H1 (cell line): Measurements from ENCODE around the gene FOXP4. TPM values are rescaled to one million over a fixed set of nuclear protein-coding genes. Genes with fewer than 3 reads are reported as not detected.
A peak's percentile ranks its signal among the peaks of the same experiment; 100 is the strongest.

ENCODE experiments used
- CTCF ChIA-PET: fragments of 300-600 bp; sonication (Branson Sonifier 250); formaldehyde crosslinking; loops from one replicate; lab custom pipeline; 2021; ENCODE audit not compliant: partially characterized antibody; lab: Charles Lee
- POLR2A ChIA-PET: fragments of 300-600 bp; sonication (Branson Sonifier 250); formaldehyde crosslinking; loops from one replicate; lab custom pipeline; 2021; ENCODE audit warnings: inconsistent platforms; ENCODE audit not compliant: partially characterized antibody; lab: Charles Lee
- DNase-seq, 2 experiments: peaks; one replicate each; pipeline versions ENCODE4 v3.0.0 to v3.0.0-alpha.2; 2010 to 2022; ENCODE audit warnings: low spot score in 2 of 2, low read depth in 1 of 2, mixed read lengths in 1 of 2
- FAIRE-seq: peaks from 2 replicates; lab custom pipeline; 2011; peaks lifted over from hg19 to GRCh38; lab: Jason Lieb, UNC
- H2AFZ ChIP-seq: 2 replicates; pipeline ENCODE4 v1.8.1; 2012; ENCODE audit warnings: low read length, inconsistent platforms
- H2AK5ac ChIP-seq: 2 replicates; pipeline ENCODE4 v1.6.1; 2013; ENCODE audit warnings: low read depth, low read length
- H2BK120ac ChIP-seq: replicated peaks from 2 replicates; pipeline ENCODE3; 2013; ENCODE audit warnings: low read depth, low read length, inconsistent platforms
- H2BK12ac ChIP-seq: 2 replicates; pipeline ENCODE4 v1.6.1; 2013; ENCODE audit warnings: low read depth, low read length
- H2BK15ac ChIP-seq: 2 replicates; pipeline ENCODE4 v1.6.1; 2013; ENCODE audit warnings: low read length
- H2BK20ac ChIP-seq: 2 replicates; pipeline ENCODE4 v1.6.1; 2013; ENCODE audit warnings: low read length
- H2BK5ac ChIP-seq: 2 replicates; pipeline ENCODE4 v1.6.1; 2013; ENCODE audit warnings: low read depth, low read length
- H3K14ac ChIP-seq: 2 replicates; pipeline ENCODE4 v1.6.1; 2013; ENCODE audit warnings: inconsistent platforms; ENCODE audit not compliant: insufficient read length
- H3K18ac ChIP-seq: 2 replicates; pipeline ENCODE4 v1.6.1; 2013; ENCODE audit warnings: low read length; ENCODE audit errors: extremely low read depth
- H3K23ac ChIP-seq: 2 replicates; pipeline ENCODE4 v1.6.1; 2013; ENCODE audit warnings: inconsistent platforms; ENCODE audit not compliant: insufficient read length
- H3K23me2 ChIP-seq: 2 replicates; pipeline ENCODE4 v1.6.1; 2013; ENCODE audit warnings: low read depth, low read length
- H3K27ac ChIP-seq: 2 replicates; pipeline ENCODE4 v1.6.1; 2011; ENCODE audit warnings: low read depth, low read length, inconsistent platforms
- H3K27me3 ChIP-seq, 4 experiments: replicated peaks in 1 of 4; 1 replicate in 1 of 4; 2 replicates in 3 of 4; pipeline versions ENCODE4 v1.6.1 to v1.8.1; 2011 to 2013; ENCODE audit warnings: low read length in 3 of 4, mild to moderate bottlenecking in 3 of 4, inconsistent platforms in 2 of 4, mixed read lengths in 2 of 4, moderate library complexity in 1 of 4; ENCODE audit not compliant: control insufficient read depth in 3 of 4, insufficient read depth in 3 of 4; ENCODE audit errors: extremely low read depth in 1 of 4
- H3K36me3 ChIP-seq, 4 experiments: 2 replicates each; pipeline versions ENCODE4 v1.6.1 to v1.8.1; 2011 to 2013; ENCODE audit warnings: mild to moderate bottlenecking in 4 of 4, low read length in 3 of 4, moderate library complexity in 2 of 4, control low read depth in 1 of 4, inconsistent platforms in 1 of 4; ENCODE audit not compliant: insufficient read depth in 4 of 4, control insufficient read depth in 2 of 4
- H3K4ac ChIP-seq: replicated peaks from 2 replicates; pipeline ENCODE3; 2013; ENCODE audit warnings: low read length, low read depth, mixed read lengths, inconsistent platforms; ENCODE audit not compliant: insufficient read length
- H3K4me1 ChIP-seq, 4 experiments: replicated peaks in 1 of 4; 1 replicate in 1 of 4; 2 replicates in 3 of 4; pipeline versions ENCODE4 v1.6.1 to v1.8.1; 2011 to 2013; ENCODE audit warnings: low read length in 3 of 4, inconsistent platforms in 2 of 4, mixed read lengths in 1 of 4; ENCODE audit not compliant: insufficient read depth in 4 of 4, control insufficient read depth in 3 of 4
- H3K4me2 ChIP-seq, 2 experiments: 2 replicates each; pipeline versions ENCODE4 v1.6.1 to v1.8.1; 2011 to 2013; ENCODE audit warnings: low read depth in 2 of 2, low read length in 2 of 2, control low read depth in 1 of 2, inconsistent platforms in 1 of 2, mild to moderate bottlenecking in 1 of 2; ENCODE audit not compliant: insufficient read depth in 1 of 2
- H3K4me3 ChIP-seq, 4 experiments: fragments of 200-600, 300-600 bp in 1 of 4; sonication (generic), shearing (Covaris generic), sonication (Bioruptor Twin) in 1 of 4; 2 replicates each; pipeline versions ENCODE4 v1.5.1 to v1.8.1; 2011 to 2016; ENCODE audit warnings: low read length in 4 of 4, low read depth in 3 of 4, control low read depth in 2 of 4, inconsistent platforms in 2 of 4, mild to moderate bottlenecking in 2 of 4, mixed read lengths in 1 of 4, moderate library complexity in 1 of 4; ENCODE audit not compliant: insufficient read depth in 2 of 4; ENCODE audit errors: extremely low read depth in 1 of 4
- H3K56ac ChIP-seq: replicated peaks from 2 replicates; pipeline ENCODE3; 2013; ENCODE audit warnings: low read depth, mild to moderate bottlenecking, mixed read lengths, low read length, inconsistent platforms; ENCODE audit not compliant: insufficient read length
- H3K79me1 ChIP-seq: 2 replicates; pipeline ENCODE4 v1.6.1; 2013; ENCODE audit warnings: low read depth, low read length, control low read depth
- H3K79me2 ChIP-seq, 2 experiments: 2 replicates each; pipeline versions ENCODE4 v1.6.1 to v1.8.1; 2012 to 2013; ENCODE audit warnings: low read length in 2 of 2, mild to moderate bottlenecking in 2 of 2, inconsistent platforms in 1 of 2; ENCODE audit not compliant: insufficient read depth in 2 of 2, control insufficient read depth in 1 of 2
- H3K9ac ChIP-seq, 4 experiments: replicated peaks in 1 of 4; 1 replicate in 1 of 4; 2 replicates in 3 of 4; pipeline versions ENCODE4 v1.6.1 to v1.8.1; 2011 to 2013; ENCODE audit warnings: low read depth in 3 of 4, low read length in 3 of 4, control low read depth in 2 of 4, mild to moderate bottlenecking in 2 of 4, moderate library complexity in 2 of 4, inconsistent platforms in 1 of 4; ENCODE audit errors: extremely low read depth in 1 of 4
- H3K9me3 ChIP-seq, 2 experiments: 2 replicates each; pipeline versions ENCODE4 v1.6.1 to v1.8.1; 2012 to 2013; ENCODE audit warnings: mild to moderate bottlenecking in 2 of 2, moderate library complexity in 2 of 2, control low read depth in 1 of 2, inconsistent platforms in 1 of 2, low read depth in 1 of 2, low read length in 1 of 2, mixed read lengths in 1 of 2; ENCODE audit not compliant: insufficient read depth in 2 of 2
- H4K20me1 ChIP-seq, 2 experiments: replicated peaks in 1 of 2; 2 replicates each; pipeline versions ENCODE3 to v1.8.1; 2011 to 2013; ENCODE audit warnings: inconsistent platforms in 2 of 2, low read length in 2 of 2, mild to moderate bottlenecking in 1 of 2; ENCODE audit not compliant: insufficient read depth in 2 of 2, control insufficient read depth in 1 of 2
- H4K5ac ChIP-seq: 2 replicates; pipeline ENCODE4 v1.6.1; 2013; ENCODE audit warnings: low read length, low read depth, mixed read lengths, inconsistent platforms; ENCODE audit not compliant: insufficient read length
- H4K8ac ChIP-seq: 2 replicates; pipeline ENCODE4 v1.8.0; 2013; ENCODE audit warnings: mild to moderate bottlenecking, moderate library complexity, low read length, inconsistent platforms; ENCODE audit not compliant: insufficient read depth; ENCODE audit errors: extremely low read depth
- H4K91ac ChIP-seq: replicated peaks from 2 replicates; pipeline ENCODE3; 2013; ENCODE audit warnings: low read length, mixed read lengths, inconsistent platforms; ENCODE audit not compliant: insufficient read length
- CHD2 ChIP-seq: IDR thresholded peaks from 2 replicates; pipeline ENCODE4 v1.6.1; 2012; ENCODE audit warnings: low read length, improper control_type of control experiment
- E2F6 ChIP-seq: IDR thresholded peaks from 2 replicates; pipeline ENCODE4 v1.6.1; 2012; ENCODE audit warnings: inconsistent platforms
- GABPA ChIP-seq: IDR thresholded peaks from 2 replicates; pipeline ENCODE4 v1.6.1; 2011; ENCODE audit warnings: mild to moderate bottlenecking, low read length, moderate library complexity, borderline replicate concordance; ENCODE audit not compliant: insufficient read depth
- NRF1 ChIP-seq: IDR thresholded peaks from 2 replicates; pipeline ENCODE4 v1.6.1; 2011; ENCODE audit warnings: mild to moderate bottlenecking, low read depth, low read length, improper control_type of control experiment
- TAF1 ChIP-seq: IDR thresholded peaks from 2 replicates; pipeline ENCODE4 v1.6.1; 2011; ENCODE audit warnings: mild to moderate bottlenecking, low read depth, low read length
- WGBS, 2 experiments: shearing (Covaris generic) in 1 of 2; methylation state at CpG; one replicate each; pipeline versions ENCODE4 v1.1.6 to v1.1.7; 2013 to 2015; ENCODE audit warnings: low lambda C conversion rate in 2 of 2, mixed read lengths in 2 of 2, inconsistent platforms in 1 of 2, low coverage in 1 of 2, missing lambda C conversion rate in 1 of 2; ENCODE audit not compliant: insufficient replicate concordance in 2 of 2, insufficient coverage in 1 of 2, insufficient read length in 1 of 2; ENCODE audit errors: extremely low coverage in 1 of 2, missing lambda C conversion rate in 1 of 2; 5-methylcytosine and 5-hydroxymethylcytosine counted together
- polyA plus RNA-seq, 7 experiments: library from polyadenylated mRNA; depleted of rRNA in 3 of 7; stranded (reverse) in 5 of 7; unstranded in 2 of 7; fragments of >200 nt in 5 of 7; fragments of 200-250 nt in 2 of 7; gene quantifications; 1 replicate in 5 of 7; 2 replicates in 1 of 7; 4 replicates in 1 of 7; pipeline versions ENCODE4 v1.2.1 to v1.2.3, GENCODE V29; 2011 to 2013; ENCODE audit warnings: missing spikeins in 2 of 7, mixed read lengths in 2 of 7
- total RNA-seq: library from RNA; stranded (reverse); fragmentation: NEBNext Ultra II Directional; extraction: Animal tissue kit (Norgen Biotek cat#: 25700); gene quantifications from 2 replicates; pipeline ENCODE4 v1.2.1, GENCODE V29; 2021

Gene FOXP4
- total and polyA plus RNA-seq, 2 of the 8 experiments (the other 6 are each of a cell fraction or from before 2014, with no cell fraction given), result 4.8 to 13.3 TPM

DNA sequence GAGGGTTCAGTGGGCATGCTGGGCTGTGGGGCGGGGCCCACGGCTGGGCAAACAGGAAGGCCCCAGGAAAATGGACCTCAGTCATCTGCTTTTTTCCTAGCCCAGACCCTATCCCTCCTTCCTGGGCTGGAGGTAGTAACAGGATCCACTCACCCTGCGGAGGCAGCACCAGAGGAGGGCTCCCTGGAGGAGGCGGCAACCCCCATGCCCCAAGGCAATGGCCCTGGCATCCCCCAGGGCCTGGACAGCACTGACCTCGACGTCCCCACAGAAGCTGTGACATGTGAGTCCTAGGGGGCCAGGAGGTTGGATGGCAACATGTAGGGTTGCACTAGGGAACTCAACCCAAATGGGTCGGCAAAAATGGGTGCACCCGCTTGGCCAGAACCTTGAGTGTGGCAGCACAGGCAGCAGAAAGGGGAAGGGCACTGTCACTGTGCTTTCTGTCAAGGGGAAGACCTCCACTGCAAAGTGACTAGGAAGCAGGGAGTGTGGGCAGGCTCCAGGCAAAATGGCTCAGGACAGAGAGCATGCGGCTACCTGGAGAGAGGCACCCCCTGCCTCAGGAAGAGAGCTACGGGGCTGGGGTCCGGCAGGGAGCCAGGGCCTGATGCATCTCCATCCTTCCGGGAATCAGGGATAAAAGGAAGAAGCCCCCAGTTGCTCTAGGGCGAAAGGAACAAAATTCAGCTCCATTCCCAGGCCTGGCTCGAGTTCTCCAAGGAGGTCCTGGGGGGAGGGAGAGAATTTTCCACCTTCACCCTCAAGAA is 100.0 kb downstream of the FOXP4 start:
- no peaks in the 10 kb centered on the region; the same call in none of the 2 replicates for H3K23me2 ChIP-seq
- no peaks in the 10 kb centered on the region for H3K79me2 ChIP-seq
- H2BK20ac ChIP-seq, result no peak overlapping the region
- no peak overlapping the region for H4K5ac ChIP-seq
- no peak overlapping the region for H3K18ac ChIP-seq
- 68% methylated on average over 14 of the region's 14 CpGs; no CpG with 5 or more reads in 1 of the 2 experiments for WGBS, 2 experiments
- no peak overlapping the region for H2BK5ac ChIP-seq
- peaks cover 0 to 11% (median 4%) of the 10 kb centered on the region in 4 experiments; a peak in 5 of 7 replicates for H3K27me3 ChIP-seq
- no peak overlapping the region for H3K4ac ChIP-seq
- ChIA-PET CTCF (interaction anchor here (1.3 to 6.5 kb wide), 6 partner anchors 34 to 278 kb away, joined by 3 to 32 read pairs (median 12); no protein-coding TSS in a partner anchor), POLR2A (interaction anchor here (1.3 to 1.8 kb wide), 2 partner anchors 10 to 11 kb away, joined by 5 to 9 read pairs; no protein-coding TSS in a partner anchor)
- H2BK15ac ChIP-seq, result no peak overlapping the region
- no peak overlapping the region for H3K56ac ChIP-seq
- peaks cover 5 to 14% of the 10 kb centered on the region in 2 experiments for H4K20me1 ChIP-seq
- no peak overlapping the region for H2BK120ac ChIP-seq
- H3K23ac ChIP-seq, result no peak overlapping the region
- peaks cover 0 to 11% (median 2%) of the 10 kb centered on the region in 4 experiments; a peak in 4 of 8 replicates for H3K36me3 ChIP-seq
- H3K27ac ChIP-seq, result no peak overlapping the region
- no peak overlapping the region for H3K14ac ChIP-seq
- H3K9me3 ChIP-seq, result no peaks in the 10 kb centered on the region
- DNase-seq, result no peak
- no peak for TF ChIP-seq NRF1
- TF ChIP-seq E2F6, result no peak
- no peak for TF ChIP-seq TAF1
- TF ChIP-seq CHD2, result no peak
- no peak for TF ChIP-seq GABPA
- peaks cover 0 to 36% (median 26%) of the 10 kb centered on the region in 4 experiments; a peak in 6 of 7 replicates for H3K4me1 ChIP-seq
- no peak overlapping the region for H3K4me3 ChIP-seq
- H3K4me2 ChIP-seq, result peak overlapping the region in 1 of 2 experiments; percentile 60; a peak in 2 of 4 replicates
- no peak overlapping the region for H2AK5ac ChIP-seq
- H4K8ac ChIP-seq, result no peak overlapping the region; the same call in 1 of the 2 replicates
- no peak overlapping the region for H2BK12ac ChIP-seq
- H2AFZ ChIP-seq, result no peak overlapping the region
- H3K9ac ChIP-seq, result no peak overlapping the region
- H4K91ac ChIP-seq, result peak overlapping the region; percentile 57
- no peaks in the 10 kb centered on the region; the same call in 1 of the 2 replicates for H3K79me1 ChIP-seq
- FAIRE-seq, result no peak
